Stomach (tissue), 9 donors: ENCODE measurements around the gene FADS3. TPM values are rescaled to one million over a fixed set of nuclear protein-coding genes. Genes with fewer than 3 reads are reported as not detected.

Experiments
- DNase-seq, 2 donors: peaks; one replicate each; pipeline versions ENCODE4 v3.0.0 to v3.0.0-alpha.2; 2013 to 2019
- H3K27ac ChIP-seq, 5 donors: fragments of 200-600 bp in 4 of 5; sonication (generic) in 4 of 5; one replicate each; pipeline ENCODE4 v1.5.1; 2013 to 2019; ENCODE audit warnings: mild to moderate bottlenecking in 1 of 5, moderate library complexity in 1 of 5
- H3K27me3 ChIP-seq, 3 donors: fragments of 200-600 bp; sonication (generic); one replicate each; pipeline ENCODE4 v1.5.1; 2017 to 2019; ENCODE audit warnings: mixed run types in 1 of 3
- H3K36me3 ChIP-seq, 4 donors: fragments of 200-600 bp; sonication (generic); 1 replicate in 3 of 4; 2 replicates in 1 of 4; pipeline ENCODE4 v1.5.1; 2016 to 2019
- H3K4me1 ChIP-seq, 4 donors: fragments of 200-600 bp; sonication (generic); one replicate each; pipeline ENCODE4 v1.5.1; 2016 to 2019
- H3K4me3 ChIP-seq, 4 donors: fragments of 200-600 bp; sonication (generic) in 3 of 4; one replicate each; pipeline ENCODE4 v1.5.1; 2016 to 2019; ENCODE audit warnings: mild to moderate bottlenecking in 1 of 4
- H3K9me3 ChIP-seq, 4 donors: fragments of 200-600 bp; sonication (generic); one replicate each; pipeline ENCODE4 v1.5.1; 2016 to 2019
- EP300 ChIP-seq: sonication (generic); formaldehyde crosslinking; IDR thresholded peaks from one replicate; pipeline ENCODE4 v1.6.1; 2017; ENCODE audit warnings: antibody characterized with exemption
- POLR2A ChIP-seq, 4 donors: fragments of 450-650 bp; IDR thresholded peaks; one replicate each; pipeline ENCODE4 v1.6.1; 2016; ENCODE audit warnings: antibody characterized with exemption in 4 of 4, control low read depth in 2 of 4, mild to moderate bottlenecking in 1 of 4, moderate library complexity in 1 of 4
- POLR2AphosphoS5 ChIP-seq, 3 donors: sonication (generic); formaldehyde crosslinking; IDR thresholded peaks; one replicate each; pipeline ENCODE4 v1.6.1; 2016; ENCODE audit warnings: antibody characterized with exemption in 3 of 3
- WGBS, 5 donors: extraction: QIAGEN DNeasy Blood & Tissue Kit in 3 of 5; methylation state at CpG; one replicate each; pipeline versions ENCODE4 v1.1.5 to v1.1.7; 2013 to 2018; 5-methylcytosine and 5-hydroxymethylcytosine counted together
- intact Hi-C: fragments of 100-400 bp; cut with DNase I; formaldehyde crosslinking; loops from one replicate; pipeline ENCODE4 v1.15.1; 2023; ENCODE audit warnings: low total_unique reads
- polyA plus RNA-seq, 3 donors: library from polyadenylated mRNA; stranded (reverse); fragments of 200-250 nt; gene quantifications; one replicate each; pipeline ENCODE4 v1.2.3, GENCODE V29; 2013
- total RNA-seq, 5 donors: library from RNA; depleted of rRNA; stranded (reverse); fragments of >200 nt; gene quantifications; one replicate each; pipeline versions ENCODE4 v1.1.0 to v1.2.3, GENCODE V29; 2014 to 2016
- TF ChIP-seq, protein P1 (sequence below), 7 experiments: fragments of 450-650 bp in 4 of 7; fragments of 200-600 bp in 3 of 7; sonication (generic) in 3 of 7; IDR thresholded peaks; one replicate each; pipeline ENCODE4 v1.5.1; 2016 to 2019; ENCODE audit warnings: antibody characterized with exemption in 7 of 7, control low read depth in 2 of 7, mild to moderate bottlenecking in 1 of 7
- donor health status: healthy with polysubstance abuse.
- donor health status: Bipolar disorder and iron deficiency.
- donor health status: healthy.

Gene FADS3
- total and polyA plus RNA-seq, 8 donors = 2.6 to 140 (median 17.5) TPM

DNA sequence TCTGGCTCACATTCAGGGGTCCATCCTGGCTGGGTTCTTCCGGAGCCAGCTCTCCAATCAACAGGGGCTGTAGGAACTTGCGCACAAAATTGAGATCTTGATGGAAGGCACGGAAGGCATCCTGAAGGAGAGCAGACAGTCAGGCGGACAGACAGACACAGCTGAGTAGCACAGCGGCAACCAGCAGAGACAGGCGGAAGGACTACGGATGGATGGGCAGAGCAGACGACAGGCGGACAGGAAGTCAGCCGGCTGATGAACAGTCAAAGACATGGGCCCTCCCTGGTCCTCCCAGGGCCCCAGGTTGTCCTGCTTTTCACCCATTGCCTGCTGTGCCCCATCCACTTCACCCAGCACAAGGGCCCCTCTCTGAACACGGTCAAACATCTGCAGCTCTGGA lies 11.3 kb downstream of the FADS3 start:
- 79 to 95% (median 90%) methylated on average over 8 to 11 of the region's 11 CpGs for WGBS, 5 donors
- intact Hi-C loops = no loop called here
- H3K4me3 ChIP-seq = no peak overlapping the region

GRCh38 chr11:61879152-61879551 lies 12.2 kb downstream of the FADS3 start:
- TF ChIP-seq POLR2A (IDR thresholded peaks at IDR 0.05) (no peak), EP300 (no peak), POLR2AphosphoS5 (IDR thresholded peaks at IDR 0.05) (no peak)
- TF ChIP-seq, protein P1, sequence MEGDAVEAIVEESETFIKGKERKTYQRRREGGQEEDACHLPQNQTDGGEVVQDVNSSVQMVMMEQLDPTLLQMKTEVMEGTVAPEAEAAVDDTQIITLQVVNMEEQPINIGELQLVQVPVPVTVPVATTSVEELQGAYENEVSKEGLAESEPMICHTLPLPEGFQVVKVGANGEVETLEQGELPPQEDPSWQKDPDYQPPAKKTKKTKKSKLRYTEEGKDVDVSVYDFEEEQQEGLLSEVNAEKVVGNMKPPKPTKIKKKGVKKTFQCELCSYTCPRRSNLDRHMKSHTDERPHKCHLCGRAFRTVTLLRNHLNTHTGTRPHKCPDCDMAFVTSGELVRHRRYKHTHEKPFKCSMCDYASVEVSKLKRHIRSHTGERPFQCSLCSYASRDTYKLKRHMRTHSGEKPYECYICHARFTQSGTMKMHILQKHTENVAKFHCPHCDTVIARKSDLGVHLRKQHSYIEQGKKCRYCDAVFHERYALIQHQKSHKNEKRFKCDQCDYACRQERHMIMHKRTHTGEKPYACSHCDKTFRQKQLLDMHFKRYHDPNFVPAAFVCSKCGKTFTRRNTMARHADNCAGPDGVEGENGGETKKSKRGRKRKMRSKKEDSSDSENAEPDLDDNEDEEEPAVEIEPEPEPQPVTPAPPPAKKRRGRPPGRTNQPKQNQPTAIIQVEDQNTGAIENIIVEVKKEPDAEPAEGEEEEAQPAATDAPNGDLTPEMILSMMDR (IDR thresholded peaks at IDR 0.05) = no peak
- WGBS, 5 donors = 71 to 88% (median 73%) methylated on average over 7 of the region's 7 CpGs
- intact Hi-C loops = no loop called here
- H3K4me1 ChIP-seq = peaks cover 0 to 7% (median 3%) of the 10 kb centered on the region in 4 donors
- no peaks in the 10 kb centered on the region for H3K27me3 ChIP-seq
- peaks cover 0 to 41% (median 25%) of the 10 kb centered on the region in 4 donors for H3K36me3 ChIP-seq
- no peaks in the 10 kb centered on the region for H3K9me3 ChIP-seq
- H3K4me3 ChIP-seq = no peak overlapping the region
- DNase-seq = no peak
- H3K27ac ChIP-seq = no peak overlapping the region

More for the DNA sequence above, 11.3 kb downstream of the FADS3 start:
- H3K27ac ChIP-seq = no peak overlapping the region
- DNase-seq = no peak
- no peak for TF ChIP-seq POLR2AphosphoS5 (IDR thresholded peaks at IDR 0.05)
- no peak for TF ChIP-seq POLR2A (IDR thresholded peaks at IDR 0.05)
- TF ChIP-seq, protein P1 (IDR thresholded peaks at IDR 0.05) = no peak
- TF ChIP-seq EP300 = no peak
- peaks cover 0 to 41% (median 25%) of the 10 kb centered on the region in 4 donors for H3K36me3 ChIP-seq
- no peaks in the 10 kb centered on the region for H3K9me3 ChIP-seq
- no peaks in the 10 kb centered on the region for H3K4me1 ChIP-seq
- no peaks in the 10 kb centered on the region for H3K27me3 ChIP-seq

DNA sequence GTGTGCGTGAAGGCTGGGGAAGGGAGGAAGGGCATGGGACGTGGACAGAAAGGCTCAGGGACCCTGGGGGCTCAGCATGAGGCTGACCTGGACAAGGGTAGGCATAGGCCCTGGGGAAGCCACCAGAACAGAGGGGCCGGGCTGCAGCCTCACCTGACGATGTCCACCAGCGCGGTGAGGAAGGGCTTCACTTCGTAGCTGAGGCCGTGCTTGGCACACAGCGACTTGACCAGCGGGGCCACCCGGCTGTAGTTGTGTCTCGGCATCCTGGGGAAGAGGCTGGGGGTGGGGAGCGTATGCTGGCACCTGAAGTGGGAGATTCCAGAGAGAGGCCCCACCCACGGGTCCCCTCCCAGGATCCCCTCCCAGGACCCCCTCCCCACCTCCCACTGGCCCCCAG lies 15.6 kb downstream of the FADS3 start:
- Histone ChIP-seq H3K4me1 (peaks cover 0 to 16% (median 11%) of the 10 kb centered on the region in 4 donors), H3K36me3 (peaks cover 0 to 51% (median 26%) of the 10 kb centered on the region in 4 donors), H3K27me3 (peaks cover 0 to 12% (median 0%) of the 10 kb centered on the region in 3 donors), H3K9me3 (no peaks in the 10 kb centered on the region), H3K27ac (no peak overlapping the region), H3K4me3 (no peak overlapping the region)
- TF ChIP-seq POLR2AphosphoS5 (IDR thresholded peaks at IDR 0.05) = no peak
- TF ChIP-seq, protein P1 (IDR thresholded peaks at IDR 0.05) = no peak
- no peak for TF ChIP-seq EP300
- TF ChIP-seq POLR2A (IDR thresholded peaks at IDR 0.05) = no peak
- intact Hi-C loops = no loop called here
- no peak for DNase-seq
- WGBS, 5 donors = 92 to 99% (median 92%) methylated on average over 2 to 14 of the region's 14 CpGs

DNA sequence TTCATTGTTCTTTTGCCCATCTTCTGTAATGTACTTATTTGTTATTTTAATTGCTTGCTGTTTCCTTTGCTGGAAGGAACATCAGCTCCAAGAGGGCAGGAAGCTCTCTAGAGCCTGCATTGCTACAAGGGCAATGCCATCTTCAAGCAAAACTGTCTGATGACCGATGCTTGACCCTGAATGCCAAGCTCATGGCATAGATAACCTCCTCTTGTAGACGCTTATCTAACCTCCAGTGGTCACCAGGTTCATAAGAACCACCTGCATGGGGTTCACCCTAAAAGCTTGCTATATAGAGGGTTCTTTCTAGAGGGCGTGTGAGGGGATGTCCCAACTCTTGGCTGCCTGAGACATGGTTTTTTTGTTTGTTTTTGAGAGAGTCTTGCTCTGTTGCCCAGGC lies 16.5 kb downstream of the FADS3 start:
- TF ChIP-seq EP300 (no peak), POLR2A (IDR thresholded peaks at IDR 0.05) (no peak), POLR2AphosphoS5 (IDR thresholded peaks at IDR 0.05) (no peak)
- TF ChIP-seq, protein P1 (IDR thresholded peaks at IDR 0.05) = no peak
- H3K4me3 ChIP-seq = no peak overlapping the region
- no peak for DNase-seq
- no peak overlapping the region for H3K27ac ChIP-seq
- peaks cover 0 to 48% (median 25%) of the 10 kb centered on the region in 4 donors for H3K36me3 ChIP-seq
- intact Hi-C loops = no loop called here
- H3K9me3 ChIP-seq = no peaks in the 10 kb centered on the region
- H3K4me1 ChIP-seq = peaks cover 0 to 20% (median 11%) of the 10 kb centered on the region in 4 donors
- WGBS, 5 donors = 63 to 74% (median 72%) methylated on average over 3 of the region's 3 CpGs
- peaks cover 0 to 12% (median 0%) of the 10 kb centered on the region in 3 donors for H3K27me3 ChIP-seq
